Thyroid gland (tissue), 4 donors: ENCODE measurements around the gene OVOL1. TPM values are rescaled to one million over a fixed set of nuclear protein-coding genes. Genes with fewer than 3 reads are reported as not detected.

Experiments
- DNase-seq, 2 donors: peaks; one replicate each; pipeline ENCODE4 v3.0.0-alpha.2; 2019
- H3K27ac ChIP-seq, 3 donors: fragments of 200-600 bp; sonication (generic); 1 replicate in 2 of 3; 2 replicates in 1 of 3; pipeline ENCODE4 v1.5.1; 2016 to 2019; ENCODE audit warnings: mild to moderate bottlenecking in 1 of 3, moderate library complexity in 1 of 3
- H3K27me3 ChIP-seq: fragments of 200-600 bp; sonication (generic); one replicate; pipeline ENCODE4 v1.5.1; 2019
- H3K36me3 ChIP-seq, 2 donors: fragments of 200-600 bp; sonication (generic); one replicate each; pipeline ENCODE4 v1.5.1; 2016 to 2019
- H3K4me1 ChIP-seq, 2 donors: fragments of 200-600 bp; sonication (generic); one replicate each; pipeline ENCODE4 v1.5.1; 2017 to 2019
- H3K4me3 ChIP-seq, 3 donors: fragments of 200-600 bp; sonication (generic); replicated peaks in 1 of 3; 1 replicate in 2 of 3; 2 replicates in 1 of 3; pipeline ENCODE4 v1.5.1; 2016; ENCODE audit warnings: mild to moderate bottlenecking in 1 of 3
- H3K9me3 ChIP-seq: fragments of 200-600 bp; sonication (generic); one replicate; pipeline ENCODE4 v1.5.1; 2017
- POLR2A ChIP-seq, 2 donors: fragments of 450-650 bp; IDR thresholded peaks; one replicate each; pipeline ENCODE4 v1.6.1; 2017; ENCODE audit warnings: antibody characterized with exemption in 2 of 2, mild to moderate bottlenecking in 2 of 2, moderate library complexity in 1 of 2
- WGBS, 2 donors: methylation state at CpG; one replicate each; pipeline ENCODE4 v1.1.5; 2017; 5-methylcytosine and 5-hydroxymethylcytosine counted together
- intact Hi-C: fragments of 100-400 bp; cut with DNase I; formaldehyde crosslinking; loops from one replicate; pipeline ENCODE4 v1.15.1; 2023
- total RNA-seq, 4 donors: library from RNA; depleted of rRNA; stranded (reverse); fragments of >200 nt; gene quantifications; one replicate each; pipeline ENCODE4 v1.2.3, GENCODE V29; 2016
- TF ChIP-seq, protein P1 (sequence below), 6 experiments: fragments of 200-600 bp in 3 of 6; fragments of 450-650 bp in 3 of 6; sonication (generic) in 3 of 6; IDR thresholded peaks; one replicate each; pipeline ENCODE4 v1.5.1; 2016 to 2019; ENCODE audit warnings: antibody characterized with exemption in 6 of 6, mild to moderate bottlenecking in 2 of 6, inconsistent platforms in 1 of 6, moderate library complexity in 1 of 6

Gene OVOL1
- total RNA-seq, 4 donors from 2014 or later: 1.1 to 6.6 (median 5.2) TPM

DNA sequence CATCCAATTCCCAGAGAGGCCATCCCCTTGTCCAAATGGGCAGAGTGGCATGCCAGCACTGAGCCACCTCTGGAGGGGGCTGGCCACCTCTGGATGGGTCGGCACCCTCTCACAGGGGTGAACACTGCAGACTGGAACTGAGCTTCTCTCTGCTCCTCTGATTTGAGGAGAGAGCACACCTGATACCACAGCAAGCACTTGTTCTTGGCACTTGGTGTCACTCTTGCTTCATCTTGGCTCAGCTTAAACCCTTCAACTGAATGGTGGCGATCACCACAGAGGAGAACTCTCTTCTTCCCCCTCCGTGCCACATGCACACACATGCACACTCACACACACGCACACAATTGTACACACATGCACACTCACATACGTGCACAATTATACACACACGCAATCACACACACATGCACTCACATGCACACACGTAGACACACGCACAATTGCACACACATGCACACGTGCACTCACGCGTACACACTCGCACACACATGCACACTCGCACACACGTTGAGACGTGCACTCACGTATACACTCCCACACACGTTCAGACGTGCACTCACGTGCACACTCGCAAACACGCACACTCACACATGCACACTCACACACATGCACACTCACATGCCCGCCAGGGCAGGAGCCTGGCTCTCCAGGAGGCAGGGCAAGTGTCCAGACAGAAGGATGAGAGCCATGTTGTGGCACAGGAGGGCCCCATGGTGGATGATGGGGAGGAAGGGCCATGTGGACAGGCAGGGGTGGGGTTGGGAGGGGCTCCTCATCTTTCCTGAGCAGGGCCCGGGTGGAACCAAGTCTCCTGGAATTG is 23.4 kb downstream of the OVOL1 start:
- 83% methylated on average over 23 of the region's 23 CpGs for WGBS, 2 donors

DNA sequence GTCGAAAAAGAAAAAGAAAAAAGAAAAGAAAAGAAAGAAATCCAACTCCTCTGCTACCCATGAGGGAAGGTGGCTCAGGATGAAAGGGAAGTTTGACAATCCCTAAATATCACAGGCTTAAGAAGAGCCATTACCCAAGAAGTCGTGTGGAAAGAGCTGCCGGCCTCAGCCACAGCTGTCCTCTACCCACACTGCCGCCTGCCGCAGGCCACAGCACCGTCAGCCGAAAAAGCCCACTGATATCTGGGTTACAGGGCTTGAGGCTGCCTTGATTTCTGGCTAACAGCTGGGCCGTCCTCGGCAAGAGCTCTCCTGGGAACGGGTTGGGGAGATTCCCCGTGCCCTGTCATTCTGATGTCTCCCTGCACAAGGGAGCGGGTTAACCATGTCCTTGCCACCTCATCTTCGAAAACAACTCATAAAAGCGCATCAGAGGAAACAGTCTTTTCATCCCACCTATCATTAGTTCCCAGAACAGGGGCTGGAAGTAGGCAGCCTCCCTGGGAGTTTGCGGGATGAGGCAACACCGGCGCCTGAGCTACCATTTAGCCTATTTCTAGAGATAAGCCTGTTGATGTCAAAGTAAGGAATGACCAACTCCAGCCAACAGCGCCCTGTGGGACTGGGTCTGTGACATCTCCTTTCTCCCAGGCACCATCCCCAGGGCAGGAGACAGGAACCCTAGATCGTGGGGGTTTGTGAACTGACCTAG is 25.1 kb downstream of the OVOL1 start:
- WGBS, 2 donors: 61 to 72% methylated on average over 19 of the region's 19 CpGs
- DNase-seq: no peak
- no peak overlapping the region for H3K4me3 ChIP-seq
- no peaks in the 10 kb centered on the region for H3K36me3 ChIP-seq
- peaks cover 2 to 3% of the 10 kb centered on the region in 2 donors for H3K4me1 ChIP-seq
- TF ChIP-seq, protein P1, sequence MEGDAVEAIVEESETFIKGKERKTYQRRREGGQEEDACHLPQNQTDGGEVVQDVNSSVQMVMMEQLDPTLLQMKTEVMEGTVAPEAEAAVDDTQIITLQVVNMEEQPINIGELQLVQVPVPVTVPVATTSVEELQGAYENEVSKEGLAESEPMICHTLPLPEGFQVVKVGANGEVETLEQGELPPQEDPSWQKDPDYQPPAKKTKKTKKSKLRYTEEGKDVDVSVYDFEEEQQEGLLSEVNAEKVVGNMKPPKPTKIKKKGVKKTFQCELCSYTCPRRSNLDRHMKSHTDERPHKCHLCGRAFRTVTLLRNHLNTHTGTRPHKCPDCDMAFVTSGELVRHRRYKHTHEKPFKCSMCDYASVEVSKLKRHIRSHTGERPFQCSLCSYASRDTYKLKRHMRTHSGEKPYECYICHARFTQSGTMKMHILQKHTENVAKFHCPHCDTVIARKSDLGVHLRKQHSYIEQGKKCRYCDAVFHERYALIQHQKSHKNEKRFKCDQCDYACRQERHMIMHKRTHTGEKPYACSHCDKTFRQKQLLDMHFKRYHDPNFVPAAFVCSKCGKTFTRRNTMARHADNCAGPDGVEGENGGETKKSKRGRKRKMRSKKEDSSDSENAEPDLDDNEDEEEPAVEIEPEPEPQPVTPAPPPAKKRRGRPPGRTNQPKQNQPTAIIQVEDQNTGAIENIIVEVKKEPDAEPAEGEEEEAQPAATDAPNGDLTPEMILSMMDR (IDR thresholded peaks at IDR 0.05): no peak
- no peak for TF ChIP-seq POLR2A (IDR thresholded peaks at IDR 0.05)
- H3K27me3 ChIP-seq: no peaks in the 10 kb centered on the region
- intact Hi-C loops: no loop called here
- H3K27ac ChIP-seq: no peak overlapping the region
- no peaks in the 10 kb centered on the region for H3K9me3 ChIP-seq

More for the DNA sequence above, 23.4 kb downstream of the OVOL1 start:
- no peaks in the 10 kb centered on the region for H3K9me3 ChIP-seq
- no peak overlapping the region for H3K27ac ChIP-seq
- intact Hi-C loops: no loop called here
- H3K4me3 ChIP-seq: no peak overlapping the region
- H3K36me3 ChIP-seq: no peaks in the 10 kb centered on the region
- no peak for TF ChIP-seq POLR2A (IDR thresholded peaks at IDR 0.05)
- TF ChIP-seq, protein P1 (IDR thresholded peaks at IDR 0.05): no peak
- no peak for DNase-seq
- no peaks in the 10 kb centered on the region for H3K4me1 ChIP-seq
- H3K27me3 ChIP-seq: no peaks in the 10 kb centered on the region

DNA sequence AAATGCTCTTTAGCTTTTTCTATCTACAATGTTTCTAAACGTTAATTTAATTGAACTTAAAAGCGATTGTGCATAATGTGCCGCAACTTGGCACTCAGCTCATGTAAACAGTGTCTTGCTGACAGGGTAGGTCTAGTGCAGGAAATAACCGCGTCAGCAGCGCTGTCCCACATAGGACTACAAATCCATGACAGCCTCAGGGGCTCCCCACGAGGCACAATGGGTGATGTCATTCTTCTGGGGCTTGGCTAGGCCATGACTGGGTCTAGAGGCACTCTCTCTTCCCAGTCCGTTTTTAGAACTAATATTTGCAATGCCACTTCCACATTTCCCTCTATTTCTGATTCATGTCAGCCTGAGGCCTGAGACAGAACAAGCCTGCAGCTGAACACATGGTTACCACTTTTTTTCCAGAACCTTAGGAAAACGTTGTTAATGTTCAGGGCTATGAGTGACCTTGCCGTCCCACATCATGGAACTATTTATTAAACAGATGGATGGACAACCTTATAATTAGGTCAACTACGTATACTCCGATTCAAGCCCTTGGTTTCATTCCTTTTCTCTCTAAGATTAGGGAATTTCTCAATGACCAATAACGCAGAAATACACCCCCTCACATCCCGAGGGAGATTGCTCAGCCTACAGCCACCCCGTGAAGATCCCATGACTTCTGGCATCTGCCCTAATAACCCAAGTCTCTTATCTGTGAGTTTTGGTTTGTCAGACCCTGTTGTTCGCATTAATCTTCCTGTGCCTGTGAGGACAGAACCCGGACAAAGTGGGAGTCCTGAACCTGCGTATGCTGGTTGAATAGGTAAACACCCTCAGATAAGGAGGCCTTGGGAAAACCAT is 27.5 kb downstream of the OVOL1 start:
- Histone ChIP-seq H3K27ac (no peak overlapping the region), H3K4me3 (no peak overlapping the region), H3K27me3 (no peaks in the 10 kb centered on the region), H3K4me1 (peaks cover 4 to 9% of the 10 kb centered on the region in 2 donors), H3K9me3 (no peaks in the 10 kb centered on the region), H3K36me3 (no peaks in the 10 kb centered on the region)
- 74 to 81% methylated on average over 17 to 18 of the region's 18 CpGs for WGBS, 2 donors
- no peak for DNase-seq
- no peak for TF ChIP-seq POLR2A (IDR thresholded peaks at IDR 0.05)
- TF ChIP-seq, protein P1 (IDR thresholded peaks at IDR 0.05): no peak
- intact Hi-C loops: loop anchor here (2.0 kb wide), 1 partner anchor 36 kb away; no protein-coding TSS in a partner anchor

DNA sequence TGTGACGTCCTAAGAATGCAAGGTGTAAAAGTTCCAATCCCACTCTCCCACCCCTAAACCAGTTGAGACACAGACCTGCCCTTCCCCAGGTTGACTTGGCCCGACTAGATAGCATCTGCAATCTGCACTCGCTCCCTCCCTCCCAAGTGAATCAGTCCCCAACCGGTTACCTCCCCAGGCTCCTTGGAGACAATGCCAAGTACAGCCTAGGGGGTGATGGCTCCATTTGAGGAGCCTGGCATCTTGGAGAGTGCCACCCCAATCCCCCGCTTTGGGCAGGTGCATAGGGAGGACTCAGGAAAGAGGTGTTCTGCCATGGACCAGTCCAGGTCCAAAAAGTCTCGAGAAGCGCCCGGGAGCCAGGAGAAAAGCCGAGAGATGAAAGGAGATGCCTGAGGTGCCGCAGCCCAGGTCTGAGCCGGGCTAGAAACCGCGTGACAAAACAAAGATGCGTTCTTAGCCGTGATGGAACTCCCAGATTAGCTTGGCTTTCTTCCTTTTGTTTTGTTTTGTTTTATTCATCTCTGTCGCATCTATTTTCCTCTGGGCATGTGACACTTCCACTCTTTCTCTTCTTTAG is 28.2 kb downstream of the OVOL1 start:
- WGBS, 2 donors: 87 to 88% methylated on average over 16 of the region's 16 CpGs
- no peak for TF ChIP-seq POLR2A (IDR thresholded peaks at IDR 0.05)
- TF ChIP-seq, protein P1 (IDR thresholded peaks at IDR 0.05): no peak
- intact Hi-C loops: loop anchor here (2.0 to 5.0 kb wide), 2 partner anchors 36 to 98 kb away; no protein-coding TSS in a partner anchor

More for the DNA sequence above, 28.2 kb downstream of the OVOL1 start:
- H3K36me3 ChIP-seq: no peaks in the 10 kb centered on the region
- no peaks in the 10 kb centered on the region for H3K9me3 ChIP-seq
- no peak overlapping the region for H3K27ac ChIP-seq
- no peak overlapping the region for H3K4me3 ChIP-seq
- H3K4me1 ChIP-seq: peaks cover 4 to 9% of the 10 kb centered on the region in 2 donors
- H3K27me3 ChIP-seq: no peaks in the 10 kb centered on the region
- no peak for DNase-seq
